Measurements from ENCODE around the gene DYNLT2. TPM values are rescaled to one million over a fixed set of nuclear protein-coding genes. Genes with fewer than 3 reads are reported as not detected.

The DYNLT2 gene
- total and polyA plus RNA-seq, 2 of the 13 experiments (the other 11 are each of a cell fraction or from before 2014, with no cell fraction given): 2.1 to 4.3 TPM

GRCh38 chr6:169741344-169741743 is 10.0 kb downstream of the DYNLT2 start:
- Histone ChIP-seq H3K27ac (ENCODE audit: extremely low read length, insufficient read depth, low read length) (no peak overlapping the region), H3K9ac (ENCODE audit: insufficient read depth, low read depth, low read length) (no peak overlapping the region), H3K27me3 (ENCODE audit: control insufficient read depth in 1 of 2, insufficient read depth in 2 of 2, low read length in 2 of 2) (peaks cover 0 to 2% of the 10 kb centered on the region in 2 experiments; a peak in 2 of 5 replicates), H3K79me2 (ENCODE audit: insufficient read depth, low read length) (no peaks in the 10 kb centered on the region), H3K9me3 (ENCODE audit: low read length) (no peaks in the 10 kb centered on the region), H3K4me2 (ENCODE audit: low read depth, low read length) (no peak overlapping the region), H3K4me1 (ENCODE audit: insufficient read depth, low read length) (peaks cover 2% of the 10 kb centered on the region; the same call in 1 of the 2 replicates), H2AFZ (ENCODE audit: low read length) (no peak overlapping the region), H4K20me1 (ENCODE audit: insufficient read depth, low read length) (no peaks in the 10 kb centered on the region), H3K4me3 (replicated peaks in 1 of 3; ENCODE audit: insufficient read depth in 1 of 3, low read depth in 2 of 3, low read length in 3 of 3) (no peak overlapping the region), H3K36me3 (replicated peaks in 1 of 2; ENCODE audit: control insufficient read depth in 1 of 2, insufficient read depth in 2 of 2, low read length in 2 of 2) (no peaks in the 10 kb centered on the region)
- ATAC-seq (no peak; the same call in none of the 3 replicates), DNase-seq (ENCODE audit: low spot score) (no peak), FAIRE-seq (no peak)
- in situ Hi-C loops (cut with HindIII; ENCODE audit: extremely low pct_ligation_motif_present, low pct_unique_long_range_greater_than_20kb) (no loop called here), intact Hi-C loops (cut with micrococcal nuclease; ENCODE audit: unreplicated experiment) (no loop called here)
- no TSS peak for BruUV-seq (replicated peaks)
- ChIA-PET POLR2A (interaction anchor here (1.9 to 2.0 kb wide), 2 partner anchors 10 to 16 kb away, joined by 15 to 16 read pairs; partner anchors contain the start of genes DYNLT2 and ERMARD), CTCF (ENCODE audit: low intra/inter-chr PET ratio, low total read pairs) (no interaction called here)
- TF ChIP-seq PCBP1 (IDR thresholded peaks at IDR 0.05; ENCODE audit: borderline replicate concordance, low read depth, low read length) (no peak), GRHL1 (CRISPR knock-in tag; conservative IDR thresholded peaks at IDR 0.05) (no peak), ZNF569 (CRISPR knock-in tag; IDR thresholded peaks at IDR 0.05; ENCODE audit: borderline replicate concordance) (no peak), ZNF512 (CRISPR knock-in tag; IDR thresholded peaks at IDR 0.05) (no peak), BRCA1 (CRISPR knock-in tag; IDR thresholded peaks at IDR 0.05) (no peak), JUNB (CRISPR knock-in tag; IDR thresholded peaks at IDR 0.05; ENCODE audit: borderline replicate concordance) (no peak), ZNF121 (CRISPR knock-in tag; IDR thresholded peaks at IDR 0.05) (no peak), SIN3A (IDR thresholded peaks at IDR 0.05; ENCODE audit: borderline replicate concordance, low read depth, low read length) (no peak), SALL2 (CRISPR knock-in tag; IDR thresholded peaks at IDR 0.05) (no peak), ZNF232 (CRISPR knock-in tag; IDR thresholded peaks at IDR 0.05; ENCODE audit: borderline replicate concordance) (no peak), FOXA1 (IDR thresholded peaks at IDR 0.05) (no peak), FOXA1 (CRISPR knock-in tag; IDR thresholded peaks at IDR 0.05) (no peak), ZNF513 (CRISPR knock-in tag; conservative IDR thresholded peaks at IDR 0.05) (no peak), FOXP4 (CRISPR knock-in tag; IDR thresholded peaks at IDR 0.05) (no peak), E2F2 (CRISPR knock-in tag; IDR thresholded peaks at IDR 0.05; ENCODE audit: borderline replicate concordance) (no peak), SATB2 (CRISPR knock-in tag; IDR thresholded peaks at IDR 0.05) (no peak)

Measured in HepG2 (cell line).